Activated CD4-positive, CD25-positive, alpha-beta regulatory T cell (primary cell): ENCODE data around the gene TACC2.
"Not testable (repeated sequence)": the region's sequence is repeated elsewhere in the genome, so short reads cannot be mapped to it uniquely, and the experiment has no call there.

Experiments used
- DNase-seq, 4 experiments: peaks; one replicate each; lab custom pipeline; 2025; lab: John Stamatoyannopoulos, UW

TACC2 gene

GRCh38 chr10:122096181-122096580 lies 107.2 kb downstream of the TACC2 start:
- not testable (repeated sequence) for DNase-seq

- no peak for DNase-seq
Measured at GRCh38 chr10:122096705-122097104, 107.7 kb downstream of the TACC2 start.

- DNase-seq: no peak
Measured at GRCh38 chr10:122097935-122098334, 109.0 kb downstream of the TACC2 start.

- no peak for DNase-seq
Measured at GRCh38 chr10:122098924-122099323, 110.0 kb downstream of the TACC2 start.

DNA sequence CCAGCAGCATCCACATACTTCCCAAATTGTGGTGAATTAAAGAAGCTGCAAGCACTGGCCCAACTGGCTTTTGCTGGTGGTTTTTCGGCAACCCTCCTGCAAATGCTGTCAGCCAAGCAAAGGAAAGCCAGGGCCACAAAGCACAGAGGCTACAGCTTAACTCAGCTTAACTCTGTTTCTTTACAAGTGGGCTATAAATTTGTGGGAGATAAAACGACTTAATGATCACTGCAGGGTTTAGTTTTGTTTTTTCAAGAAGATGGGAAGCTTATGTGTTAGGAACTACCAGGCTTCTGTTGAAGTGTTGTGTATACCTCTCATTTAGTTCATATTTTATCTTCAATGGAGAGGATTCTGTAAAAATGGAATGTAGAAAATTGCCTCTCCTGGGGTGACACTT lies 110.6 kb downstream of the TACC2 start:
- DNase-seq: no peak

- no peak for DNase-seq
Measured at GRCh38 chr10:122102146-122102868, 113.3 kb downstream of the TACC2 start.

- no peak for DNase-seq
Measured at GRCh38 chr10:122102869-122103525, 114.0 kb downstream of the TACC2 start.

DNA sequence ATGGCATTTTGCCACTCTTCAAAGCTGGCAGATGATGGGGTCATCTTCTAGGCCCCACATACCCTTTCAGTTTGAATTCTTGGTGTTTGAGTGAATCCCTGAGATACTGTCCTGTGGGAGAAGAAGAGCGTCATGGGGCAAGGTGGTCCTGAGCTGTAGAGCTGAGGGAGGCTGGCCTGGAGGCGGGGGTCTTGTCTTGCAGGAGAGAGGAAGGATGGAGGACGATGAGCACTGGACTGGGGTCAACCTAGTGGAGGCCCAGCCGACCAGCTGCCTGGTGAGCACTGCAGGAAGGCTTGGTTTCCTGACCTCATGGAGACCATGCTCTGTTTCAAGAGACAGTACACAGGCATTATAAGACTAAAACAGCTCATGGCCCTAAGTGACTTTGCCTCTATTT lies 114.6 kb downstream of the TACC2 start:
- DNase-seq: no peak

DNA sequence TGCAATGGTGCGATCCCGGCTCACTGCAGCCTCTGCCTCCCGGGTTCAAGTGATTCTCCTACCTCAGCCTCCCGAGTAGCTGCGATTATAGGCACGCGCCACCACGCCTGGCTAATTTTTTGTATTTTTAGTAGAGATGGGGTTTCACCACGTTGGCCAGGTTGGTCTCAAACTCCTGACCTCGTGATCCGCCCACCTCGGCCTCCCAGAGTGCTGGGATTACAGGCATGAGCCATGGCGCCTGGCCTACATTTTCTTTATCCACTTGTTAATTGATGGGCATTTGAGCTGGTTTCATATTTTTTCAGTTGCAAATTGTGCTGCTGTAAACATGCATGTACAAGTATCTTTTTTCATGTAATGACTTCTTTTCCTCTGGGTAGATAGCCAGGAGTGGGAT lies 119.8 kb downstream of the TACC2 start:
- not testable (repeated sequence) for DNase-seq

DNA sequence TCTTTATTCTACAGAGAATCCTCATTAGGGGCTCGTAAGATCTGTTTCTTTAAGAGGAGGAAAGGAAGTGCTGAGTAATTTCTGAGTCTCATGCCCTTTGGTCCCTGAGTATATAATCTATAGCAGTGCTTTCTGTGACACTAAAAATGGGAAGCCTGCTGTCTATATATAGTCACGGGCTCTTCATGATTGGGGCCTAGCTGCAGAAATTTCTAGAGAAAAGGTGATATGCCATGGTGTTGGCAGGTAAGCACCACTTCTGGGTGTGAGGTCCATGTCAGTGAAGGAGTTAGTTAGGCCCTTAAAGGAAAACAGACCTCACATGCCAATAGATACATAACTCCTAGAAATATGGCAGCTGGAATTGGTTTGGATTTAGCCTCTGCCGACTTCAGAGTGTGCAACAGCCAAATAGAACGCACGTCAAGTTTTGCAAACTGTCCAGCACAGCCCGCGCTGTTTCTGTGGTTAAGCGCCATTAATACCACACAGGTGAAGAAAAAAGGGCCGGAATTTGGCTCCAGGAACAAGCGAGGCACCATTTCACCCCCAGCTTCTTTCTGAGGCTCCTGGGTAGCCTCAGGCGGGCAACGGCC lies 123.2 kb downstream of the TACC2 start:
- no peak for DNase-seq

GRCh38 chr10:122112625-122113160 lies 123.7 kb downstream of the TACC2 start:
- no peak for DNase-seq

- no peak for DNase-seq
Measured at GRCh38 chr10:122113161-122113944, 124.4 kb downstream of the TACC2 start.

- no peak for DNase-seq
Measured at GRCh38 chr10:122113945-122114747, 125.2 kb downstream of the TACC2 start.

GRCh38 chr10:122115874-122116273 lies 126.9 kb downstream of the TACC2 start:
- DNase-seq: no peak

DNA sequence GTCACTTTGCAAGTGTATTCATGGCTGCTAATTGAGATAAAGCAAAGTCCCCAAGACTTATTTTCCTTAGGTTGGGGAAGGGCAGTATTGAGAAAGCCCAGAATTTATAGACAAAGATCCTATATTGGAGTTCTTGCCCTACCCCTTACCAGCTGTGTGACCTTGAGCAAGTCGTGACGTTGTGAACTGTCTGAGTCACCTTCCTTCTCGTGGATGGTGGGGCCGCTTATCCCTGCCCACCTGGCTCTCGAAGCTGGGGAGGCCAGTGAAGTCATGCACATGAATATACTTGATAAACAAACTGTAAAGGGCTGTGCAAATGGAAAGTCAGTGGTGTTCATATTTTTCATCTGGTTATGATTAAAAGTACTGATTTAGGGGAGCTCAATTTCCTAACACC lies 127.4 kb downstream of the TACC2 start:
- no peak for DNase-seq

- DNase-seq: no peak
Measured at GRCh38 chr10:122117475-122117874, 128.5 kb downstream of the TACC2 start.

- no peak for DNase-seq
Measured at GRCh38 chr10:122120008-122120744, 131.2 kb downstream of the TACC2 start.

GRCh38 chr10:122121059-122121458 lies 132.1 kb downstream of the TACC2 start:
- DNase-seq: no peak

DNA sequence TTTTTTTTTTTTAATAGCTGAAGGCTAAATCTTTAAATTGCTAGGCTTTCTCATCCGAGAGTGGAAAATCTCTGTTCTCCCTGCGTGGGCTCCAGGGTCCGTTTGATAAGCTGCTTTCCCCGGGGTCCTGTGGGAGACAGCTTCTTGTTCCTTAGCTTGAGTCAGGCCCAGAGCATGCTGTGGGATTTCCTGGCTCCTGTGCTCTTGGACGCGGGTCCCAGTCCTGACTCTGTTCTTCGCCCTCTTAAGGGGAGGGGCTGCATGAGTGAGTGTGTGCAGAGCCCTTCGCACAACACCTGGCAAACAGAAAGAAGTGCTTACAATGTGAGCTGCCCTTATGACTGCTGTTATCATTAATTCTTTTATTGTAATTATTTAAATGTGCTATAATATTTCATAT lies 133.5 kb downstream of the TACC2 start:
- DNase-seq: no peak

DNA sequence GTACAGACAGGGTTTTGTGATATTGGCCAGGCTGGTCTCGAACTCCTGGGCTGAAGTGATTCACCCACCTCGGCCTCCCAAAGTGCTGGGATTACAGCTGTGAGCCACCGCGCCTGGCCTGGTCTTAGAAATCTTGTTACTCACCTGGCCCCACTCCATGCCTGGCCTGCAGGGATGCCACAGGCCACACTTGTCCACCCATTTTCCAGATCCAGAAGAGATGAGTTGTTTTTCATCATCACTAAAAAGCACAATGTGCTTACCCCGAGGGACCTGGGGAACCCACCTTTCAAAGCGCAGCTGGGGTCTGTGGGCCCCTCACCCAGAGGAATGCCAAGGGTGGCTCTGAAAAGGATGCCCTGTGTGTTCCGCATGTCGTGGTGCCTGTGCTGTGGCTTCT lies 134.2 kb downstream of the TACC2 start:
- no peak for DNase-seq

GRCh38 chr10:122124342-122124741 lies 135.4 kb downstream of the TACC2 start:
- DNase-seq: no peak
